ENCODE data around the gene PHACTR2.
A peak's percentile ranks its signal among the peaks of the same experiment; 100 is the strongest.

PHACTR2 gene

DNA sequence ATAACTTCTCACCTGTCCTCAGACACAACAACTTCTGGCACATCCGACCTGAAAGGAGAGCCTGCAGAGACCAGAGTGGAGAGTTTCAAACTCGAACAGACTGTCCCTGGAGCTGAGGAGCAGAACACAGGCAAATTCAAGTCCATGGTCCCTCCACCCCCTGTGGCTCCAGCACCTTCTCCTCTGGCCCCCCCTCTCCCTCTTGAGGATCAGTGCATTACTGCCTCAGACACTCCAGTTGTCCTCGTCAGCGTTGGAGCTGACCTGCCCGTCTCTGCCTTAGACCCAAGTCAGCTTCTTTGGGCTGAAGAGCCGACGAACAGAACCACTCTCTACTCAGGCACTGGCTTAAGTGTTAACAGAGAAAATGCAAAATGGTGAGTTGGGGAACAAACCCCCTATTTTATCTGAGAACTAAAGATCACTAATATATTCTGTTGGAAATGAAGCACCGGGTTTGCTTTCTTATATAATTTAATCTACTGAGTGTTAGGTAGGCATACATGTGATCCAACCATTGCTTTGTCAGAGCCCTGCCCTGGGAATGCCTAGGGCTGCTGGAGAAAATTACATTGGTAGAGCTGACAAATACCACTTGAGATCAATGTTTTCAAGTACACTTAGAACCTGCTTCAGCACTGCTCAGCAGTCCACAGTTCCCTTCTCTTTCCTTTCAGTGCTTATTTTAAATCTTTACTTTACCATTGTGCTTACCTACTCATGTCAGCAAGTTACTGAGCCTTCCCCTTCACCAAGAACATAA is 87.8 kb downstream of the PHACTR2 start:
- TF ChIP-seq, protein P1, sequence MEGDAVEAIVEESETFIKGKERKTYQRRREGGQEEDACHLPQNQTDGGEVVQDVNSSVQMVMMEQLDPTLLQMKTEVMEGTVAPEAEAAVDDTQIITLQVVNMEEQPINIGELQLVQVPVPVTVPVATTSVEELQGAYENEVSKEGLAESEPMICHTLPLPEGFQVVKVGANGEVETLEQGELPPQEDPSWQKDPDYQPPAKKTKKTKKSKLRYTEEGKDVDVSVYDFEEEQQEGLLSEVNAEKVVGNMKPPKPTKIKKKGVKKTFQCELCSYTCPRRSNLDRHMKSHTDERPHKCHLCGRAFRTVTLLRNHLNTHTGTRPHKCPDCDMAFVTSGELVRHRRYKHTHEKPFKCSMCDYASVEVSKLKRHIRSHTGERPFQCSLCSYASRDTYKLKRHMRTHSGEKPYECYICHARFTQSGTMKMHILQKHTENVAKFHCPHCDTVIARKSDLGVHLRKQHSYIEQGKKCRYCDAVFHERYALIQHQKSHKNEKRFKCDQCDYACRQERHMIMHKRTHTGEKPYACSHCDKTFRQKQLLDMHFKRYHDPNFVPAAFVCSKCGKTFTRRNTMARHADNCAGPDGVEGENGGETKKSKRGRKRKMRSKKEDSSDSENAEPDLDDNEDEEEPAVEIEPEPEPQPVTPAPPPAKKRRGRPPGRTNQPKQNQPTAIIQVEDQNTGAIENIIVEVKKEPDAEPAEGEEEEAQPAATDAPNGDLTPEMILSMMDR (IDR thresholded peaks at IDR 0.05; ENCODE audit: low read depth, low read length), result no peak
- DNase-seq (ENCODE audit: low read depth in 2 of 2), result no peak
- no peak overlapping the region for H3K4me3 ChIP-seq (replicated peaks in 1 of 2; ENCODE audit: low read depth in 2 of 2, low read length in 2 of 2)

DNA sequence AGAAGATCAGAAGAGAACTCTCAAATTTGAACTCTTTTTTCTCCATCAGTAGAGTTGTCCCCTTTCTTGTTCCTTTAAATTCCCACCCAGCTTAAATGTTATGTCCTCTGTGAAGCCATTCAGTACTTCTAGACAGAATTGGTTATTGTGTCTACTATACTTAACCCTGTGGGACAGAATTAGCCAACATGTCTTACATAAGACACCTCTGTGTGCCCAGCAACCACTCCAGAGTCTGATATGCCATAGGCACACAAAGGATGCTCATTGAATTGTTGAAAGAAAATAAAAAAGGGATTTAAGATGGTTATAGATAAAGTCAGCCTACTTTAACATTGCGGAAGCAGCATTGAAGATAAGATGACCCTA is 88.4 kb downstream of the PHACTR2 start:
- no peak overlapping the region for H3K4me3 ChIP-seq (replicated peaks in 1 of 2; ENCODE audit: low read depth in 2 of 2, low read length in 2 of 2)
- DNase-seq (ENCODE audit: low read depth in 2 of 2), result no peak
- TF ChIP-seq, protein P1 (IDR thresholded peaks at IDR 0.05; ENCODE audit: low read depth, low read length), result no peak

DNA sequence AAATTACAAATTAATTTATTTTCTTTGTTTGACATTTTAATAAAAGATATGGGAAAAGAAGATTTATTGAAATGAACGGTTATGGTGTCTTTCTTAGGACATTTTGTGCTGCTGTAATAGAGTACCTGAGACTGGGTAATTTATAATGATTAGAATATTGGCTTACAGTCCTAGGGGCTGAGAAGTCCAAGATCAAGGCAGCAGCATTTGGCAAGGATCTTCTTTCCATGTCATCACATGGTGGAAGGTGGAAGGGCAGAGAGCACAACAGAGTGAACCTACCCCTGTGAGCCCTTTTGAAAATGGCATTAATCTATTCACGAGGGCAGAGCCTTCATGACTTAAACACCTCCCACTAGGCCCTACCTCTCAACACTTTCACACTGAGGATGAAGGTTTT is 89.7 kb downstream of the PHACTR2 start:
- no peak for DNase-seq (ENCODE audit: low read depth in 2 of 2)
- H3K4me3 ChIP-seq (replicated peaks in 1 of 2; ENCODE audit: low read depth in 2 of 2, low read length in 2 of 2), result no peak overlapping the region
- TF ChIP-seq, protein P1 (IDR thresholded peaks at IDR 0.05; ENCODE audit: low read depth, low read length), result no peak

DNA sequence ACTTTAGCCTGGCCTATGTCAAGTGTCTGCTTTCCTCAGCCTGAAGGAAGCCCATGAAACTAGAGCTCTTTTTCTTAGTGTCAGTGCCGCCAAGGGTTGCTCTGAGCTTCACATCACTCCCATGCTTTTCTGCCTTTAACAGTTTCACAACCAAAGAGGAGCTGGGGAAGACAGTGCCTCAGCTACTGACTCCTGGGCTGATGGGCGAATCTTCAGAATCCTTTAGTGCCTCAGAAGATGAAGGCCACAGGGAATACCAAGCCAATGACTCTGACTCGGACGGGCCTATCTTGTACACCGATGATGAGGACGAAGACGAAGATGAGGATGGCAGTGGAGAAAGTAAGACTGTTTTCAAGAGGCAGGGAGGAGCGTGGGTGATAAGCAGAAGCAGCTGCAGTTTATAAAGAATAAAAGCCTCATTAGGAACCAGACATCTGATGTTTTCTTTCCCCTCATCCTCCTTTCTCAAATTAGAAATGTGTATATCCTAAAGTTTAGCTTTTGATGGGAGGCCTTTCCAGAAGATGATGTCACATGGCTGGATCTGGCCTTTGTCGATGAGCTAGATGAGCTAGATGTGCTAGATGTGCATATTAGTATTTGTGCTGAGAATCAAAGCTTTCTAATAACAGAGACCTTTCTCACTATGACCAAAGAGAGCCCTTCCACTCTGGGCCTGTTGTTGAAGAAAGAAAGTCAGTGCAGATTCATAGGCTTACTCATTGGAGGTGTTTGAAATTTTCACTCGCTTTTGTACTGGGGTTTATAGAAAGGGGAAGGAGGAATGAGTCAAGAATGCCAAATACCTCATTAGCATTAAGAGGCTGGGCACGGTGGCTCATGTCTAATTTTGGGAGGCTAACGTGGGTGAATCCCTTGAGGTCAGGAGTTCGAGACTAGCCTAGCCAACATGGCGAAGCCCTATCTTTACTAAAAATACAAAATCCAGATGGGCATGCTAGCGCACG is 94.6 kb downstream of the PHACTR2 start:
- H3K4me3 ChIP-seq (replicated peaks in 1 of 2; ENCODE audit: low read depth in 2 of 2, low read length in 2 of 2), result no peak overlapping the region
- peak in 1 of 2 donors; percentile 9 for DNase-seq (ENCODE audit: low read depth in 2 of 2)
- TF ChIP-seq, protein P1 (IDR thresholded peaks at IDR 0.05; ENCODE audit: low read depth, low read length), result no peak

DNA sequence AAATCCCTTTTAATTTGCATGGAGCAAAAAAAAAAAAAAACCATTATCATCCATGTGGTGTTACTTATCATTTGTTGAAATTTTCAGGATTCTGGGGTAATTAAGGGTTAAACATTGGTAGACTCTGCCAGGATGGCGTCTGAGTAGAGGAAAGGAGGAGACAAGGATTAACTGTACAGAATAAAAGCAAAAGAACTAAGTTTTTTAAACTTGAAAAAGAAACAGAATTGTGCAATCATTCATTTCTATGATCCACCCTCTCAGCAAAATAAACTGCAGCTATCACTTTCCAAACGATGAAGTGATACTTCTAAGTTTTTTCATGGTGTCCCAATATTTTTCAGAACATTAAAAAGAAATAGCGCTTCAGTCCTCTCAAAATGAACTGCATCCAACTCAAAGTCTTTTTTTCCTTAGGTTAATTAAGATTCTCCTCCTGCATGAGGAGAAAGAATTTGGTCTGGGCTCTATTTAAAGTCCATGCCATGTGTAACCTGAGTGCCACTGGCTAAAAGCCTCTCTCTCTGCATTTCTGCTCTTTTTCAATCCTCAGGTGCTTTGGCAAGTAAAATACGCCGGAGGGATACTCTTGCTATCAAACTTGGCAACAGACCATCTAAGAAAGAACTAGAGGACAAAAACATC is 95.9 kb downstream of the PHACTR2 start:
- TF ChIP-seq, protein P1 (IDR thresholded peaks at IDR 0.05; ENCODE audit: low read depth, low read length), result no peak
- H3K4me3 ChIP-seq (replicated peaks in 1 of 2; ENCODE audit: low read depth in 2 of 2, low read length in 2 of 2), result no peak overlapping the region
- peak in 1 of 2 donors; percentile 27 for DNase-seq (ENCODE audit: low read depth in 2 of 2)

DNA sequence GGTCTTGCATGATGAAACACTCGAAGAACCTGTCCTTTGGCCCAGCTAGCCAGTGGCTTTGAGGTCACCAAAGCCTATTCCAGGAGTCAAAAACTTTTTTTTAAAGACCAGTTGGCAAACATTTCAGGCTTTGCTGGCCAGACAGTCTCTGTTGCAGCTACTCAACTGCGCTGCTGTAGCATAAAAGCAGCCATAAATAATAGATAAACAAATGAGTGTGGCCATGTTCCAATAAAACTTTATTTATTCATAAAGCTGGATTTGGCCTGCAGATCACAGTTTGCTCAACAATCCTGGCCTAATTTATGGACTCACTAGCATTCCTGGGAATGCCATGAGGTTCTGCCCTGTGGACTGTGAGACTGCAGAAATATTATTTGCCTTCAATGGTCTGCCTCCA is 96.6 kb downstream of the PHACTR2 start:
- DNase-seq (ENCODE audit: low read depth in 2 of 2), result no peak
- TF ChIP-seq, protein P1 (IDR thresholded peaks at IDR 0.05; ENCODE audit: low read depth, low read length), result no peak
- no peak overlapping the region for H3K4me3 ChIP-seq (replicated peaks in 1 of 2; ENCODE audit: low read depth in 2 of 2, low read length in 2 of 2)
